HG03460 (cell line): ENCODE measurements around the gene ZDHHC14.
"Not testable (repeated sequence)": the region's sequence is repeated elsewhere in the genome, so short reads cannot be mapped to it uniquely, and the experiment has no call there.

Experiments used
- ATAC-seq: cut with Tn5 transposase; IDR thresholded peaks from one replicate; pipeline ENCODE4 v1.9.1; 2021; ENCODE audit not compliant: unreplicated experiment

Gene ZDHHC14

DNA sequence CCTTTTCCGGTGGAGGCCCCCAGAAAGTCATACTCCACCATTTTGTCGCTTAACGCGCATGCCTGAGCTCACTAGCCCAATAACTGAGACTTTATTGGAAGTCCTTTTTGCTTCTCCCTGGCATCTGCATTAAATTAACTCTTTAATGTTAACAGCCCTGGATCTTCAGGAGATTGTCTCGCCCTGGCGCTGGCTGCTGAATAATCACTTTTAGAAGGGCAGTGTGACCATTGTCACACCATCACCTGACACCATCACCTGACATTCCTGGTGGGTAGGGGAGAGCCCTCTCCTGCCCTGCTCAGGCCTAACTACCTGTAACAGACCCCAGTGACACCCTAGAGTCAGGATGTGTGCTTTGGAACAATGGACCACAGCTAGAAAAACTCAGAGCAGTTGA, 326.6 kb downstream of the ZDHHC14 start:
- ATAC-seq: no peak

DNA sequence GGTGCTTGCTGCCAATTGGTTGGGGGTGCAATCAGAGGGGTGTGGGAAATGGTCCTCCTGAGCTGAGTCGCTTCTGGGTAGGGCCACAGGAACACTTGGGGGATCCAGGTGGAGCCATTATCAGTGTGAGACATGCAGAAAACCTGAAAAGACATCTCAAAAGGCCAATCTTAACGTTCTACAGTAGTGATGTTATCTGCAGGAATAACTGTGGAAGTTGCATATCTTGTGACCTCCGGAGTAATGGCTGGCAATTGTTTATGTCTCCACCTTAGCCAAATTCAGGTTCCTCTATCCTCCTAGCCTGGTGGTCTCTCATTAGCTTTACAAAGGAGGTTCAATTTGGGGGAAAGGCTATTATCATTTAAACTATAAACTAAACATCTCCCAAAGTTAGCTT, 327.2 kb downstream of the ZDHHC14 start:
- no peak for ATAC-seq

DNA sequence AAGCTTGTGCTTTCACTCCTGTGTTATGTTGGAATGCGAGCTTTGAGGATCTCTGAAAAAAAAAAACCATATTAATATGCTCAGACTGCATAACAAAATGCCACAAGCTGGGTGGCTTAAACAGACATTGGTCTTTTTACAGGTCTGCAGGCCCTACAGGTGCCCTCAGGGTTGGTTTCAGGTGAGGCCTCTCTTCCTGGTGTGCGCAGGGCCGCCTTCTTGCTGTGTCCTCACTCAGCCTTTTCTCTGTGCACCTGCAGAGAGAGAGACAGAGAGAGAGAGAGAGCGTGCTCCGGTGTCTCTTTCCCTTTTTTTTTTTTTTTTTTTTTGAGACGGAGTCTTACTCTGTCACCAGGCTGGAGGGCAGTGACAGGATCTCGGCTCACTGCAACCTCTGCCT, 327.9 kb downstream of the ZDHHC14 start:
- ATAC-seq: no peak

DNA sequence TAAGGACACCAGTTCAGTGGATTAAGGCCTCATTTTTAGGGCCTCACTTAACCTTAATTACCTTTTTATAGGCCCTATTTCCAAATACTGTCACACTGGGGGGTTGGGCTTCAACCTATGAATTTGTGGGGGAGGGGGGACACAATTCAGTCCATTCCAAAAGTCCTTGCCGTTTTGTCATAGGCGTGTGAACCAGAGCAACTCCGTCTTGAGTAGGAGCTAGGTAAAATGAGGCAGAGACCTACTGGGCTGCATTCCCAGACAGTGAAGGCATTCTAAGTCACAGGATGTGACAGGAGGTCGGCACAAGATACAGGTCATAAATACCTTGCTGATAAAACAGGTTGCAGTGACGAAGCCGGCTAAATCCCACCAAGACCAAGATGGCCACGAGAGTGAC, 328.6 kb downstream of the ZDHHC14 start:
- no peak for ATAC-seq

DNA sequence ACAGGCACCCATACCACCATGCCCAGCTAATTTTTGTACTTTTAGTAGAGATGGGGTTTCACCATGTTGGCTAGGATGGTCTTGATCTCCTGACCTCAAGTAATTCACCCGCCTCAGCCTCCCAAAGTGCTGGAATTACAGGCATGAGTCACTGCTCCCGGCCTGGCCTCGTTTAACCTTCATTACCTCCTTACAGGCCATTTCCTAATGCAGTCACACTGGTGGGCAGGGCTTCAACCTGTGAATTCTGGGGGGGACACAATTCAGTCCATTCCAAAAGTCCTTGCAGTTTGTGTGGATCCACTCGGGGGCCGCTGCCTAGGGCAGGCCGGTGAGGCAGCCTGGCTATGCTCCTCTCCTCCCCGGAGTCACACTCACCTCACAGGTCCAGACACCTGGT, 329.6 kb downstream of the ZDHHC14 start:
- no peak for ATAC-seq

DNA sequence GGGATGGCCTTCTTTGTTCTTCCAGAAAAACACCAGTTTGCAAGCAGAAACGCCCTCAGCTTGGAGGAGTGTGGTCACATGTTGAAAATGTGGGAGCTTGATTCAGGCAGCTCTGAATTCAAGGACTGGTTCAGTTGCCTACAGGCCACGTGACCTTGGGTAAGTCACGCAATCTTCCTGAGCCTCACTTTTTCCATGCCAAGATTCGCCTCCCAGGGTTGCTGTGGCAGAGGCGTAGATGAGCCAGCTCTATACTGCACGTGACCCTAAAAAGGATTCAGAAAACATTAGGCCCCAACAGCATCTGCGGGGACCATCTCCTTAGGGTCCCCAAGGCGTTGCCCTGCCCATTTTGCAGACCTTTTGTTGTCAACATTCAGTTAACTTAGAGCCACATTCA, 330.1 kb downstream of the ZDHHC14 start:
- no peak for ATAC-seq

DNA sequence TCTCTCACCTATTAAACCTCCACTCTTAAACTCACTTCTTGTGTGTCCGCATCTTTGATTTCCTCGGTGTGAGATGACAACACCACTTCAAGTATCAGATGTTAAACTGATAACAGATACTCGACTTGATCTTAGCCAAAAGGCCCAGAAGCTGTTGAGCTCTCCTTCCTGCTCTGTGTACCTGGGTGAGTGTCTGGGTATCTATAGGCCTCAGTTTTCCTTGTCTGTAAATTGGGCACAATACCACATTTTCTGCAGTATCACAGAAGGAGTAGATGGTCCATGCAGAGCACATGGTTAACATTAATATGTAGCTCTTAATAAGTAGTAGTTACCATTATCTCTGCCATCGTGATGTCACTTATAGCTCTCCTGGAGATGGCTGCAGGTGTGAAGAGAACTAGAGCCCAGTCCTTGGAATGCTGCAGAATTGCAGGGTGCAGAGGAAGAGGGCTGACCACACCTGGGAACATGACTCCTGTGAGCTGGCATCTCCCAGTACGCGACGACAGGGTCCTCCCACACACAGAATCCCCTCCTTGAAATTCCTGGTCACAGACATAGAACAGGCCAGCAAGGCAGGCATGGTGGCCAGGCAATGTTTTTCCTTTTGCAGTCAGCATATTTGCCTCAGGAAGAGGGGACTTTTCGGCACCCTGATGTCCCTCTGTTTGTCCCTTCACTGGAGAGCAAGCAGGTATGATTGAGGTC, 331.8 kb downstream of the ZDHHC14 start:
- no peak for ATAC-seq

DNA sequence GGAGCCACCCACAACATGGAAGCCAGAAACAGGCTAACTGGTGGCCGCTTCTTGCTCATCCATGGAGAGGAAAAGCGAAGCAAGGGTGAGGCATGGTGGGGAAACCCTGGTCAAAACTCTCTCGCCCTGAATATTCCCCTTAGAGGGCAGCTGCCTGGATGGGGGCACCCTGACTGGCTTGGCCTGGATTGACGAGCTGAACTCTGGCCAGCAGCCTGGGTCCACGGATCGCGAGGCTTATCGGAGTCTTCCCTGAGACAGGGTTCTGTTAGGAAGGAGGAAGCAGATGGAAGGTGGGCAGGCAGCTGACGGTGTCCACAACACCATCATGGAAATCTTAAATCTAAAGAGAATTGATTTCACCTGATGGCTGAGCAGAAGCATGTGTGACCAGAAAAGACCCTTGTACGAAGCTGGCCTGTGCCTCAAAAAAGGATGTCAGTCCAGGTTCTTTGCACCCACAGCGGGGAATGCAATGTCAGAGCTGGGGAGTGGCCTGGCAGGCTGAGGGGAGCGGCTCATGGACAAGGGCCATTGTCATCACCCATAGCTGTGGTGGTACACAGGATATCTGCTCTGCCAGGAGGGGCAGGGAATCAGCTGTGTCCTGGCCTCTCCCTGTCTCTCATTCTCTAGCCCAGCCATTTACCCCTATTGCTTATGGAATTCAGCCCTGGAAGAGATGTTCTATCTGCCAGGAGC, 332.6 kb downstream of the ZDHHC14 start:
- ATAC-seq: no peak

DNA sequence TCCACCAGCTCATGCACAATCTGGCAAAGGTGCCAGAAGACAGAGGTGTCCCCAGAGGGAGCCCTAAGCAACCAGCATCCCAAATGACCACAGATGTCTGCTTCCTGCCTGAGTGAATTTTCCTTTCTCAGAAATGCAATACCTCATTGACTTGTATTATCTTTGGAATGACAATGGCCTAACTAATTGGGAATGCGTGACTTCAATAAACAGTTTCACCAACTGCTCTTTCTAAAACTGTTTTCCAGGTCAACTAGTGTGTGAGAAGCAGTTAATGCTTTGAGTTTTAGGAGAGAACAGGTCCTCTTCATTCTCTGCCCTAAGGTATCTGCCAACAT, 333.1 kb downstream of the ZDHHC14 start:
- ATAC-seq: no peak

DNA sequence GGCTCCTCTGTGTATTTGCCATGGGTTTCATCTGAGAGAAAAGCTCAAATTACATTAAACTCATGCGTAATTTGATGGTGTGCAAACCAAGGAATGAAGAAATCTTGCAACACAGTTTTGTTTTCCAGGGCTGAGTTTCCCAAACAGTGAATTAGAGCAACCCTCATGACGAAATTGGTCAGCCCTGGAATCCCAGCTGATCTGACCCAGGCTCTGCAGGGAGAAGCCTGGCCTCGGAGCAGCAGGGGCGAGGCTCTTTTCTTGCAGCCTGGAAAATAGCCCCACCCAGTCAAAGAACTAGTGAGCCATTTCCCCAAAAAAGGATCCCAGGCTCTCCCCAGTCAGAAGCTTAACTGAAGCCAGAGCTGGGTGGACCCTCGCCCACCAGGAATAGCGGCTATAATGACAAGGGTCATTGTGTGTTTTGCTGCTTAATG, 334.8 kb downstream of the ZDHHC14 start:
- ATAC-seq: no peak

DNA sequence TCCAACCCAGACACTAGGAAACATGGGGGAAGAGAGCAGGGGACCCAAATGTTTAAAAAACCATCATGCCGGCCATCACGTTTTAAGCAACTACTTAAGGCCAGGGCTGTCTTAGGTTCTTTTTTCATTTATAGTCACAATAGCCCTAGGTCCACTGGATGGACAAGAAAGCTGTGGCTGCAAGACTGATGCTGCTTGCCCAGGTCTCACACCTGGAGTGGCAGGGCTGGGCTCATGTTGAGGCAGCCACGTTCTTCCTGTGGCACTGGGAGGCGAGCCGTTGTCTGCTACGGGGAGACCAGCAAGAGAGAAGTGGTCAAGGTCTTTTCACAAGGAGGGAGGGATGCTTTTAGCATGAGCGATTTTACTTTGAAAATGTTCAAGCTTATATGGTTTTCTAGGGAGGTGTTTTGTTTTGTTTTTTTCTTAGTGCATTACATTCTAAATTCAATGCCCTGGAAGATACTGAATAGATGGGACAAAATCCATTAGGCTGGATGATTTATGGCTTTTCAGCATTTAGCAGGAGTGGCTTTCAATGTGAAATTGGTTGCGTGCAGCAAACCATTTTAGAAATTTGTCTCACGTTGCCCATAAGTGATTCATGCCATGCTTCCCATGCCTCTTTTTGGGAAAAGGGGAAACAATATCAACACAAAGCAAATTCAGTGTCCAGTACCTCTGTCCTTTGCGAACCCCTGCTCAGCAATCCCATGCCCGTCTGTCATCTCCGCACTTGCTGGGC, 335.4 kb downstream of the ZDHHC14 start:
- no peak for ATAC-seq

DNA sequence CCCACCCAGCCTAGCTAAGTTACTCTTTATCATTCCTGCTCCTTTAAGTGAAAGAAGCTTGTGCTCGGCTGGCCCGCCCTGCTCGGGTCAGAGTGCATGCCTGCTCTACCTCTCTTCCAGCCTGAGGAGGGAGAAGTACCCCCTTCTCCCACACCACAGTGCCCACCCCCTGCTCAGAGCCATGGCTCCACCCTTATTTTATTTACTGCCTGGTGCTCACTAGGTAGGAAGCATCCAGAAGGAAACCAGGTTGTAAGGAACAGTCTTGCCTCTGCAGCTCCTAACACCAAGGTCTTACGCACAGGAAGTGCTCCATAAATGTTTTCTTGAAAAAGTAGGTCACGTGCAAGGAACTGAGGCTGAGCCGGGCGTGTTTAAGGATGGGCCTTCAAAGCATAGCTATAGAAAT, 336.4 kb downstream of the ZDHHC14 start:
- no peak for ATAC-seq

DNA sequence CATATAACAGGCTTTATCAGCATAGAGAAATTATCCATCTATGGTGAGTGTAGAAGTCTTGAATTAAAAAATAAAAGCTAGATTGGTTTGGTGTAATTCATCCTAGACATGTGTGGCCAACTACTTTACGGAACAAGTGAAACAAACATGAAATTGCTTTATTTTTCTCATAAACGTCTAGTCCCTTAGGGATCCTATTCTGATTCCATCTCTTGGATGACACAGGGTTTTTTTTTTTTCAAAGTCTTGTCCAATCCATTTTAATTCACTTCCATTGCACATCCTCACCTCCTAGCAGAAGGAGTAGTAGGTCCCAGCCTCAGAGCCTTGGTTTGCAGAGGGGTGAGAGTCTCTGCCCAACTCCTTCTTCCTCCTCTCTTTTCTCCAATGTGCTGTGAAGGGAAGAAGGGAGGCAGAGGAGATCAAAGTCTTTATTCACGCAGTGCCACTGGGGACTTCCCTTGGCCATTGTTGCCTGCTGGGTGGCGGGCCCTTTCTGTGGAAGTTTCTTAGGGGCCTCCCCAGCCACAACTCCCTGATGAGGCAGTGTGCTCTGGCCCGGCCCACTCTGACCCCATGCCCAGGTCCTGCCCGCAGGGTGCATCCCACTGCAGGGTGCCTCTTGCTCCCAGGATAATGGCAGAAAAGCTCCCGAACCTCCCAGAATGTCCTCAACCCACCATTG, 337.7 kb downstream of the ZDHHC14 start:
- no peak for ATAC-seq

DNA sequence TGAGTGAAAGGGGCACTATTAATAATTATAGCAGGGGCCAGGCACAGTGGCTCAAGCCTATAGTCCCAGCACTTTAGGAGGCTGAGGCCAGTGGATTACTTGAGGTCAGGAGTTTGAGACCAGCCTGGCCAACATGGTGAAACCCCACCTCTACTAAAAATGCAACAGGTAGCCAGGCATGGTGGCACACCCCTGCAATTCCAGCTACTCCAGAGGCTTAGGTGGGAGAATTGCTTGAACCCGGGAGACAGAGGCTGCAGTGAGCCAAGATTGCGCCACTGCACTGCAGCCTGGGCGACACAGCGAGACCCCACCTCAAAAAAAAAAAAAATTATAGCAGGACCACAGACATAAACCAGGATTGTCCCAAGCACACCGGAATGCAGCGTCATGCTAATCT, 340.0 kb downstream of the ZDHHC14 start:
- not testable (repeated sequence) for ATAC-seq

DNA sequence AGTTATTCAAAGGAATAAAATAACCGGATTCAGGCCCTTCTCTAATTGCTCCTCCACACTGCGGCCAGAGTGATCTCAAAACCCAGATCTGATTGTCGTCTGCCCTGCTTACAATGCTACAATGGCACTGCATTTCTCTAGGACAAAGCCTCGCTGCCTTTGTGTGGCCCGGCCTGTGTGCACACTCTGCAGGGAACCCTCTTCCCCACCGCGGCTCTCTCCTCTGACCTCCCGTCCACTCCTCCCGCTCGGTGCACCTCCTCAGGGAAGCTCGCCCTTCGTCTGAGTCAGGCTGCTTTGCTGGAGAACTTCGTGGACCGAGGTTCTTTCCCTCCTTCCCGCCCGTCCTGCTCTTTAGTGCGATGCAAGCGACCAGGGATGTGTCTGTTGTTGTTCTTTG, 340.4 kb downstream of the ZDHHC14 start:
- no peak for ATAC-seq

DNA sequence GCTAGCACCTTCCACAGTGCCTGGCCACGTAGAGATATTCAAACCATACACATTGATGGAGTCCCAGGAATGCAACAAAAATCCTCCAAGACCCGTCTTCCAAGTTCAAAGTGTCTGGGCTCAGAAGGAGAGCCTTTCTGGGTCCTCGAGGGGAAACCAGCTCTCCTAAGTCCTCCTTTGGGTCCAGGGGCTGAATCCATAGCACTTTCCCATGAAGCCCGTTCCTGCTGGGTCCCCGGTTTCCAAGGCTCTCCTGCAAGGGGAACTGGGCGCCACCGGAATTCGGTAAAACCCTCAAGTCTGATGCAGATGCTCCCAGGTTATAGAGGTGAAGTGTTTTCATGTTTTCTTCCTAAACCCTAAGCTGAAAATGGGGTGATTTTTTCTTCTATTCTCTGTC, 340.8 kb downstream of the ZDHHC14 start:
- no peak for ATAC-seq

DNA sequence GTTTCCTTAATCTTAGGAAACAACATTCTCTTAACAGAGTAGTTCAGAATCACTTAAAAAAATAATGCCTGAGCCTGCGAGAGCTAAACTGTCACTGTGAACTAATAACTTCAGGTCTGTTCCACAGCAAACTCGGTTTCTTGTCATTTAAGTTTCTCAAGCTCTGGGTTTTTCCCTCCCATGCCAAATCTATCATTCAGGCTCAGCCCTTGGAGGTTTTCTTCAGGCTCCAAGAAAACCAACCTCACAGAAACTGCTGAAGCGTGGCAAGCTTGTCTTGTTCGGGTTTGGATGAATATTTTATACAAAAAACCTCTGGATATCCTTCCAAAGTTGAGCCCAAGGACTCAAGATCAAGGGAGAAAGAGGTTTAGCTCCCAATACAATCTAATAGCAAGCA, 342.4 kb downstream of the ZDHHC14 start:
- ATAC-seq: no peak

DNA sequence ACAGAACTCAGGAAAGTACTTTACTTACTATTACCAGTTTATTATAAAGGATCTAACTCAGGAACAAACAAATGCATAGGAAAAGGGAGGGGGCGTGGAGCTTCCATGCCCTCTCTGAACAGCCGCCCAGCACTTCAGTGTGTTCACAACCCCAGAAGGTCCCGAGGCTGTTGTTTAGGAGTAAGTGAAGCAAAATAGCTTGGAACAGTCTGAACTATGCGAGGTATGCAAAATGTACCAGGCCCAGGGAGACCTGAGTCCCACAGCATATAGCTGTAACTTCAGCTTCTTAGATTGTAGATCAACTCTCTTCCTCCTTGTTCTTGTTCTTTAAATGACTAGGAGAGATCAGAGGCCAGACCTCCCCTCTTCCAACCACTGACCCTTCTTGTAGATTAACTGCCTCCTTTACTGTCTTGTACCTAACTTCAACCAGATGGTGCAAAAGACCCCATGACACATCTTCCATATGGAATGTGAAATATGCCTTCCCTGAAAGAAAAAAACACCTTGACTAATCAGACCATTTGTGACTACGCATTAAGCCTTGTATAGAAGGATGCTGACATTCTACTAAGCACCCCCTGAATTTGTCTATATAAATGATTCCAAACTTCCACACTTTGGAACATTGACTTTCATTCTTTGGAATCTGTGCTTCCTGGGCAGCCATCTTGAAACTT, 343.3 kb downstream of the ZDHHC14 start:
- no peak for ATAC-seq

DNA sequence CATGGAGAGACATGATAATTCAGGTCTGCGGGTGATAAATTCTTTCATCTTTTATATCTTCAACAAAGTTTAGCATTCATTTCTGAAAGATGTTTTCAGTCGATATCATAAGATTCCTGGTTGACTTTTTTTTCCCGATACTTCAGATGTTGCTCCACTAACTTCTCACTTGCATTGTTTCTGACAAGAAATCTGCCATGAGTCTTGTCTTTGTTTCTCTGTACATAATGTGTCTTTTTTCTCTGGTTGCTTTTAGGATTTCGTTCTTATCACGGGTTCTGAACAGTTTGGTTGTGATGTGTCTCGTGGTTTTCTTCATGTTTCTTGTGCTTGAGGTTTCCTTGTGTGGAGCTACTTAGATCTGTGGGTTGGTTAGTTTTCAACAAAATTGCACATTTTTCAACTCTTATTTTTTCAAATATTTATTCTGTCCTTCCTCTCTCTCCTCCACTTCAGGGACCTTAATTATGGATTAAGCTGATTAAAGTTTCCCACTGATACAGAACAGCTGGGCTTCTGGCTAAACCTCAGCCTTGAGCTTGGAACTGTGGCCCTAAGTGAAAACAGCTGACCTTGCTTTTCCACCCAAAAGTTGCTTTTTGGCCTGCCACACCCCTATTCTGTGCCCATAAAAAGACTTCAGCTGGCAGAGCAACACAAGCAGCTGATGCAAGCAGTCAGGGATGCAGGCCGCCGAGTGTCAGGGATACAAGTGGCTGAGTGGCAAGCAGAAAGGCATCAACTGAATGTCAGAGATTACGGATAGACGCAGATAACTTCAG, 344.2 kb downstream of the ZDHHC14 start:
- ATAC-seq: no peak

DNA sequence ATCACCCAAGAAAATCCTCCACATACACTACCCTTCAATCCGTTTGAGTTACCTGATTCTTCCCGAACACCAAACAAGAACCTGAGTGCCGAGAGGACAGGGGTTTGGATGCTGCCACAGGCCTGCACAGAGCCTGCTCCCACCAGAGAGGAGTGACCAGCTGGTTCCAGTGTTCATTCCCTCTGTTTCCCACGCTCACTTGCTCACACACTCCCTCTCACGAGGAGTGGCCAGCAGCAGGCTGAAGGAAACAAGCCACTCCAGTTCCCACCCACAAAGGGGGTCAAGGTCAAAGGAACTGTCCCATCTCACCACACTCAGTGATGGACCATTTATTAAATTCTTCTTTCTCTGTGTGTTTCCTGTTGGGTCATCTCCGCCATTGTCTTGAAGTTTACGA, 344.8 kb downstream of the ZDHHC14 start:
- ATAC-seq: no peak
